Activated CD8-positive, alpha-beta memory T cell treated with anti-CD3 and anti-CD28 coated beads, Interleukin-2, amount 50 U/mL, for 24 hours (primary cell): ENCODE results near the gene PTGES.

Experiments
- DNase-seq: peaks from one replicate; pipeline ENCODE4 v3.0.0-alpha.2; 2020; ENCODE audit errors: extremely low read depth

PTGES gene

DNA sequence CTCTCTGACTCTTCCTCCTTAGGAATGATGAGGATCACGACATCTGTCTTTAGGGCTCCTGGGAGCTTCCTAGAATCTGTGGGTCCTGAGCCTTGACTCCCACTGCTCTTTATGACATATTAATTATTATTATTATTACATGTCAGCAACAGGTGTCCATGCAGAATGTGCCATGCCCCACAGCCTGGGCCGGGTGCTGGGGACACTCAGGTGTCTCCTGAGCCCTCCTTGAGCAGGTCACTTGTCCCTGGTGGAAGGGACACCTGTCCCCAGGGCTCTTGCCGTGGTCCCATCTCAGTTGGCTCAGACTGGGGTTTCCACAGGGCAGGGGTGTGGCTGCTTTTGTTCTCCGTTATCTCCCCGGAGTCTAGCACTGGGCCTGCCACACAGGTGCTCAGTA, 34.2 kb downstream of the PTGES start:
- DNase-seq, result no peak

GRCh38 chr9:129717991-129718390, 34.9 kb downstream of the PTGES start:
- DNase-seq, result no peak

- no peak for DNase-seq
These were observed 36.8 kb downstream of the PTGES start for GRCh38 chr9:129716091-129716490.

DNA sequence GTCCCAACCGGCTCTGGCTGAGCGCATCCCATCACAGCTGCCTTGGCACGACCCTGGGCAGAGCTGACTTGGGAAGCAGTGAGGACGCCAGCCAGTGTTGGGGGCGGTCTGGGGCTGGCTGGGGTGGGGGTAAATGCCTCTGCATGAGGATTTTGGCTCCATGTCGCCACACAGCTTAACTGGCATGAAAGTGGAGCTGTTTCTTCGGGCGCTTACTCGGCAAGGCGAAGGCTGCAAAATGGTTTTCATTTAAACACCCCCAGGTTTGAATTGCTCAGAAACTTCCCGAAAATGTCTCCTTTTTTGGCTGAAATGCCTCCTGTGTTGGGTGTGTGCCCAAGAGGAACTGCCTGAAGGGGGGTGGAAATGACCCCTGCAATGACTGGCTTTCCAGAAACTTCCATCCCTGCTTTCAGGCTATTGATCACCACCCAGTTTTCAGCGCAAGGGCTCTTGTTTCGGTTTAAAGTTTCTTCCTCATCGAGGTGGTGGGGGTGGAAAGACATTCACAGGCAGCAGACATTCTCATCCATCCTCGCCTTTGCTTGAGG, 38.3 kb downstream of the PTGES start:
- no peak for DNase-seq

DNA sequence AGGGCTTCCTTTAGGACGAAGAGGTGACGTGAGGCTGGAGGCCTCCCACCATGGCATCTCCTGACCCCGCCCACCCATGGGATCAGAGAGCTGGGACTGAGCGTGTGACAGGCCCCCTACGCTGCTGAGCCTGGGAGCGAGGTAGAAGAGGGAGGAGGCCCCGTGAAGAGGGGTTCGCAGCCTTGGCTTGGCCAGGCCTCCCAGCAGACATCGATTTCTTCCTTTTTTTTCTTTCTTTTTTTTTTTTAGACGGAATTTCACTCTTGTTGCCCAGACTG, 39.5 kb downstream of the PTGES start:
- no peak for DNase-seq

- no peak for DNase-seq
These were observed 40.0 kb downstream of the PTGES start for GRCh38 chr9:129712634-129713401.

DNA sequence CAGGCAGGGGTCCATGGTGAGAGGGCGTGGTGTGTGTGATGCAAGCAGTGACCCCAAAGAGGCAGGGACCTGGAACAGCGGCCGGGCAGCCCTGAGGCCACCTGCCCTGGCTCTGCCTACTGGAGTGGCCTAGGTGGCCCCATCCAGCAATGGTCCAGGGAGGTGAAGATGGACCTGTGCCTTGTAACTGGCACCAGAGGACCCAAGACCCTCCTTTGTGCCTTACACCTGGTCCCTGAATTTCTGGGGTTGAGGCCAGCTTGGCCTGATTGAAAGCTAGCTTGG, 42.7 kb downstream of the PTGES start:
- no peak for DNase-seq

DNA sequence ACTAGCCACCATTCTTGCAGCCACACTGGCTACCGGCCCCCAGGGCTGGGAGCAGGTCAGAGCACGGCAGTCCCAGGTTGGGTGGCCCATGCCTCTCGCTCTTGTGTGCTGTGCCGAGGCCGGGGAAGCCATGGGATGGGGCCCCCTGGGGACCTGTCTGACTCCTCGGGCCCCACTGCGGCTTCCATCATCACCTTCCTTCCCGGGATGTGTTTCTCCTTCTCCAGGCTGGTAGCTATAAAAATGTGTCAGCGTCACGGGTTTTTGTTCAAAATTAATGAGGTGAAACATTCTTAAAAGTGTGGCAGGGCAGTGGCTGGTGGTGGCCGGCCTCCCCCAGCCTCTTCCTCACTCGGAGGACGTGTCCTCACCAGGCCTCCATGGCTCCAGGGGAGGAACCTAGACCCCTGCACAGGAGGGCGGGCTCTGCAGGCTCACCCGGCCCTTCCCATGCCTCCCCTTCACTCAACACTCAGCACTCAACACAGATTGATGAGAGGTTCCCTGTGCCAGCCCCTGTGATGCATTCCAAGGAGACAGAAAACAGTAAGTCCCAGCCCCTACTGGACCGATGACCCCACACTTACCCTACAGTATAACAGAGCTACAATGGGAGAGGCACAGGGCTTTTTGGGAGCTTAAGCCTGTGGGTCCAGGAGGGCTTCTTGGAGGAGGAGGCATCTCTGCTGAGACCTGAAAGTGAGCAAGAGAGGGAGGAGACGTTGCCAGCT, 43.2 kb downstream of the PTGES start:
- no peak for DNase-seq

- DNase-seq, result no peak
These were observed 44.0 kb downstream of the PTGES start for GRCh38 chr9:129708793-129709192.

DNA sequence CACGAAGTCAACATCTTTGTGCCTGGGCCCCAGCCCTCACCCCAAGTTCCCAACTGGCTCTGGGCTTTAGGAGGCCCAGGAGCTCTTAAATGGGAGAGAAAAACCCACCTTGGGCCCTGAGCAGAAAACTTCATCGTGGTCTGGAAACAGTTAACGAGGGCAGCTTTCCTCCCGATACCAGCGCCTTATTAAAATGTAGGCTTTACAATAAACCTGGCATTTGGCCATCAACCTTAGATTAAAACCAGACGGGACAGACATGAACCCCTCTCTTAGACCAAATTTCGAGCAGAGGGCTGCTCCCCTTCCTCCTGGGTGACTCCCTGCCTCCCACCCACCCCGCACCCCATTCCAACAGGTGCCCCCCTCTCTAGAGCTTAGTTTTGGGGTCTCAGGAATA, 48.0 kb downstream of the PTGES start:
- DNase-seq, result no peak

- no peak for DNase-seq
These were observed 49.0 kb downstream of the PTGES start for GRCh38 chr9:129703667-129704355.

- DNase-seq, result no peak
These were observed 50.0 kb downstream of the PTGES start for GRCh38 chr9:129702589-129703520.

DNA sequence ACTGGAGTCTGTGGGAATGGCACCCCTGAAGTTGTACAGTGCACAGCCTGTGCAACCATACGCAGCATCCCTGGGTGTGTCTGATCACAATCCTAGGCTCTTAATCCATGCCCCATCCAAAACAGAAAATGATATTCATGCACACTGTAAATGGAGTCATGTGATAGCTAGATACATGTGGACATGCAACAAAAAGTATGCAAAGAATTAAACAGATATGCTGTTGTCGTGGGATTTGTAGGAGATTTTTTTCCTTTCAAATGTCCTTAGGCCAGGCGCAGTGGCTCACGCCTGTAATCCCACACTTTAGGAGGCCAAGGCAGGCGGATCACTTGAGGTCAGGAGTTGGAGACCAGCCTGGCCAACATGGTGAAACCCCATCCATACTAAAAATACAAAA, 51.3 kb downstream of the PTGES start:
- no peak for DNase-seq

DNA sequence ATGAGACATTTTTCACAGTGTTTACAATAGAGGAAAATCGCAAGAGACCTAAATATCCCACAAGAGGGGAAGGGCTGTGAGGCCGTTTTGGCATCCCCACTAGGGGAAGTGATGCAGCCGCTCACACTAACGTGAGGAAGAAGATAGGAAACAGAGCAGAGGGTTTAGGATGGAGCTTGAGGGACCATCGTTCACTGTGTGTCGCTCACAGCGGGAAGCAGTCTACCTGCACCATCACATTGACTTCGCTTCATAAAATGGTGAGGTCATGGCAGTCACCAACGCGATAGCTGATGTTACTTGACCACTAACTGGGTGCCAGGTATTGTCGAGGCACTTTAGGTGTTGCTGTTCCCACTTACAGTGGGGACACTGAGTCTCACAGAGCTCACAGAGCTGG, 51.8 kb downstream of the PTGES start:
- DNase-seq, result no peak

GRCh38 chr9:129698254-129698757, 54.5 kb downstream of the PTGES start:
- no peak for DNase-seq

- DNase-seq, result peak; percentile 19
These were observed 55.1 kb downstream of the PTGES start for GRCh38 chr9:129697656-129698253.

DNA sequence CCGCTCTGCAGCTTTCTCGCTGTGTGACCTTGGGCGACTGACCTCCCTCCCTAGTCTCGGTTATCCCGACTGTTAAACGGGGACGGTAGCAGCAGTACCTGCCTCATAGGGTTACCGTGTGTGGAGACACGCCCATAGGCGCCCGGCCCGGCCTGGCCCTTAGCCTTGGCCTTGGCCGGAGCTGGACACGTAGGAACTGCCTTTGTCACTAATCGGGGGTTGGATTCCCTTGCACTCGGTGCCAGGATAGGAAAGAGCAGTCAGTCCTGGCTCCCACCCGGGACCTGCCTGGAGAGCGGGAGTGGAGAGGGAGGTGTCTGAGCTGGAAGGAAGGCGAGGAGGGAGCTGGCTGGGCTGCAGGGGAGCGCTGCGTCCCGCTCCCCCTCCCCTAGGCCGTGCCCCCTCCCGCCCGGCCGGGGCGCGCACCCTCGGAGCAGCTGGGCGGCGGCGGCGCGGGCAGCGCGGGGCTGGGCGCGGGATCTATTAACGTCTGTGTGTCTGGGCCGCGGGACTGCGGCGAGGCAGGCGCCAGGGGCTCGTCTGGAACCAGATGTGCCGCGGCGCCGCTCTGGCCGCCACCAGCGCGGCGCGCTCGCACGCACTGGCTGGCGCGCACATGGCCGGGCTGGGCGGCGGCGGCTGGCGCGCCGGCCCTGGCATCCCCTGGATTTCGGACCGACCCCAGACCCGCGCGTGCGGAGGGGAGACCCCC, 55.7 kb downstream of the PTGES start:
- no peak for DNase-seq

DNA sequence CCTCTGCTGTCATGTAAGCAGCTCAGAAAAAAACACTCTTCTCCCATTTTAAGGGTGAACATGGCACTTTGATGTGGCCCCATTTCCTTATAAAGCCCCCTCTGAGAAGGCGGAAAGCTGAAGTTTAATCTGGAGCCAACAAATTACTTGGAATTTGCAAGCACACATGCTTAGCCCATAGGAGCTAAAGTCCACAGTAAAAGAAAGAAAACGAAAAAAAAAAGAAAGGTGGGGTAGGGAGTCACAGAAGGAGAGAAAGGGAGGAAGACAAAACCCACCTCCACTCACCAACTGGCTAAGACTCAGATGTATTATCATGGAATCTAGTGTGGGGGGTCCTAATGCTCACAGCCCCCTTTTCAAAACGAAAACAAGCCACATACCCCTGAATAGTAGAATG, 57.0 kb downstream of the PTGES start:
- no peak for DNase-seq

DNA sequence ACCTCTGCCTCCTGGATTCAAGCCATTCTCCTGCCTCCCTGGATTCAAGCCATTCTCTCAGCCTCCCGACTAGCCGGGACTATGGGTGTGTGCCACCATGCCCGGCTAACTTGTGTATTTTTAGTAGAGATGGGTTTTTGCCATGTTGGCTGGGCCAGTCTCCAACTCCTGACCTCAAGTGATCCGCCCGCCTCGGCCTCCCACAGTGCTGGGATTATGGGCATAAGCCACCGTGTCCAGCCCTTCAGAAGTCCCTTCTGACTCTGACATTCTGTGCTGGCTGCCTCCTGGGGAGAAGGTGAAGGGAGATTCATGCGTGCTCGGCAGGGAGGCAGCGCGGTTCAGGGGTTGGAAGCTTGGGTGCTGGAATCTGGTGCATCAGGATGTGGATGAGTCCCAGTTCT, 58.6 kb downstream of the PTGES start:
- no peak for DNase-seq

GRCh38 chr9:129693741-129694140, 59.1 kb downstream of the PTGES start:
- no peak for DNase-seq

- DNase-seq, result no peak
These were observed 60.3 kb downstream of the PTGES start for GRCh38 chr9:129692534-129692933.
